A673 (cell line): ENCODE results near the gene AFF1.

ENCODE experiments used
- EZH2 ChIP-seq: fragments of 200-600 bp; sonication (generic); IDR thresholded peaks from 2 replicates; pipeline ENCODE4 v1.6.1; 2017; ENCODE audit warnings: borderline replicate concordance, low read depth, mild to moderate bottlenecking, mixed read lengths, antibody characterized with exemption, low read length; ENCODE audit not compliant: poor library complexity, severe bottlenecking
- TF ChIP-seq, protein P1 (sequence below): fragments of 300-800, 200-600 bp; sonication (generic); conservative IDR thresholded peaks from 2 replicates; pipeline ENCODE4 v1.5.1; 2017; ENCODE audit warnings: low read depth, mild to moderate bottlenecking, antibody characterized with exemption, low read length, moderate library complexity, mixed read lengths

DNA sequence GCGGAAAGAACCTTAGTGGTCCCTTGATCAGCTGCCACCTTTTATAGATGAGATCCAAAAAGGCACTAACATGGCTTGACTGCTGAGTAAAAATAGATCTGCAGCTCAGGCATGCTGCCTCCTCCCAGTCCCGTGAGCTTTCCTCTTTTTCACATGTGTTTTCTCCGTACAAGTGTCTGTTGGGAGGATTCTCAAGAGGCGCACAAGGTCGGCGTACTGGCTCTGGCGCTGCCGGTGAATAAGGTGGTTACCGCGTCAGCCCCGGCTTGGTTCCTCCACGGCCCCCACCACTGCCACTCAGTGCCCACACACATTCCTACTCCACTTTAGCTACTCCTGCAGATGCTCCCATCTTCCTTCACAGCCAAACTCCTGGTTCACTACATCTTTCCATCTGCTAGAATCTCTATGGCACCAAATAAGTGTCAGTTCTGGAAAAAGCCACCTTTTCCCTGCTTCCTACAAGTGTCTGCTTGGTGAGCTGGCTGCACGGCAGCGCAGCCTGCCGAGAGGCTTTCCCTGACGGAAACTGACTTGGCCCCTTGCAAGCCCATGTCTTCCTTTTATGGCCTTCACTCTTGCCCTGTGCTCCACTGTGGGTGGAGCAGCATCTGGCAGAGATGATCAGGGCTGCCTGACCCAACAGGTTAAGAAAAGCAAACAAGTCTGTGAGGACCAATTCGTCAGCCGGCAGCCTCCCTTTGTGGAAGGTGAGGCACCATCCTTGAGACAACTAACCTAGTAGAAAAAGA is 185.8 kb downstream of the AFF1 start:
- TF ChIP-seq, protein P1, sequence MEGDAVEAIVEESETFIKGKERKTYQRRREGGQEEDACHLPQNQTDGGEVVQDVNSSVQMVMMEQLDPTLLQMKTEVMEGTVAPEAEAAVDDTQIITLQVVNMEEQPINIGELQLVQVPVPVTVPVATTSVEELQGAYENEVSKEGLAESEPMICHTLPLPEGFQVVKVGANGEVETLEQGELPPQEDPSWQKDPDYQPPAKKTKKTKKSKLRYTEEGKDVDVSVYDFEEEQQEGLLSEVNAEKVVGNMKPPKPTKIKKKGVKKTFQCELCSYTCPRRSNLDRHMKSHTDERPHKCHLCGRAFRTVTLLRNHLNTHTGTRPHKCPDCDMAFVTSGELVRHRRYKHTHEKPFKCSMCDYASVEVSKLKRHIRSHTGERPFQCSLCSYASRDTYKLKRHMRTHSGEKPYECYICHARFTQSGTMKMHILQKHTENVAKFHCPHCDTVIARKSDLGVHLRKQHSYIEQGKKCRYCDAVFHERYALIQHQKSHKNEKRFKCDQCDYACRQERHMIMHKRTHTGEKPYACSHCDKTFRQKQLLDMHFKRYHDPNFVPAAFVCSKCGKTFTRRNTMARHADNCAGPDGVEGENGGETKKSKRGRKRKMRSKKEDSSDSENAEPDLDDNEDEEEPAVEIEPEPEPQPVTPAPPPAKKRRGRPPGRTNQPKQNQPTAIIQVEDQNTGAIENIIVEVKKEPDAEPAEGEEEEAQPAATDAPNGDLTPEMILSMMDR = no peak
- no peak for TF ChIP-seq EZH2
